ENCODE data around the gene OSTN. TPM values are rescaled to one million over a fixed set of nuclear protein-coding genes. Genes with fewer than 3 reads are reported as not detected.

OSTN gene
- polyA plus RNA-seq, 1 of the 3 experiments (the other 2 are of a cell fraction) = 0.02 TPM

GRCh38 chr3:191283400-191283799, 84.4 kb downstream of the OSTN start (continued):
- no peak for TF ChIP-seq ZBTB33 (IDR thresholded peaks at IDR 0.05; ENCODE audit: borderline replicate concordance, low read depth)
- TF ChIP-seq CHD2 (IDR thresholded peaks at IDR 0.05; ENCODE audit: low read length, partially characterized antibody) = no peak
- TF ChIP-seq GABPA (IDR thresholded peaks at IDR 0.05; ENCODE audit: low read depth) = no peak

GRCh38 chr3:191290311-191291025, 91.4 kb downstream of the OSTN start:
- 54% methylated on average over 4 of the region's 4 CpGs for WGBS (ENCODE audit: low lambda C conversion rate)
- Histone ChIP-seq H3K36me3 (replicated peaks in 1 of 2; ENCODE audit: control insufficient read depth in 1 of 2, insufficient read depth in 2 of 2, low read length in 1 of 2) (no peaks in the 10 kb centered on the region), H3K9me2 (0 out of 2 replicates have a peak, but pooled peaks cover 3% of the 10 kb centered on the region), H3K4me1 (ENCODE audit: control insufficient read depth in 1 of 2, insufficient read depth in 2 of 2, low read depth in 1 of 2, low read length in 1 of 2) (no peaks in the 10 kb centered on the region), H3K4me3 (ENCODE audit: low read depth in 2 of 2, low read length in 1 of 2) (no peak overlapping the region), H3K27ac (ENCODE audit: low read depth in 2 of 2, low read length in 1 of 2) (peak overlapping the region; percentile 48 to 55; a peak in 2 of 4 replicates), H3F3A (replicated peaks; ENCODE audit: insufficient read depth) (peaks cover 10% of the 10 kb centered on the region), H3K9ac (no peak overlapping the region), H3K4me2 (peak overlapping the region; percentile 31; the same call in 1 of the 2 replicates), H4K20me1 (ENCODE audit: insufficient read depth) (no peaks in the 10 kb centered on the region), H2AFZ (ENCODE audit: low read depth) (peak overlapping the region; percentile 78), H3K9me3 (no peaks in the 10 kb centered on the region), H3K27me3 (ENCODE audit: insufficient read depth) (no peaks in the 10 kb centered on the region), H3K79me2 (ENCODE audit: insufficient read depth) (no peaks in the 10 kb centered on the region)
- DNase-seq = no peak
- ChIA-PET CTCF (no interaction called here), POLR2A (no interaction called here)
- TF ChIP-seq GATA2 (CRISPR knock-in tag; IDR thresholded peaks at IDR 0.05) (no peak), NRF1 (IDR thresholded peaks at IDR 0.05; ENCODE audit: low read depth, low read length) (no peak), RXRA (IDR thresholded peaks at IDR 0.05; ENCODE audit: borderline replicate concordance, low read depth) (no peak), RAD21 (IDR thresholded peaks at IDR 0.05; ENCODE audit: low read length) (no peak), ZBTB33 (IDR thresholded peaks at IDR 0.05; ENCODE audit: borderline replicate concordance, low read depth) (no peak), USF1 (IDR thresholded peaks at IDR 0.05; ENCODE audit: borderline replicate concordance, low read depth) (no peak), FOXJ3 (CRISPR knock-in tag; IDR thresholded peaks at IDR 0.05) (no peak), RFX5 (IDR thresholded peaks at IDR 0.05; ENCODE audit: low read length) (no peak), MEF2A (IDR thresholded peaks at IDR 0.05; ENCODE audit: borderline replicate concordance, low read depth) (no peak), RCOR1 (IDR thresholded peaks at IDR 0.05; ENCODE audit: low read length) (no peak), CHD2 (IDR thresholded peaks at IDR 0.05; ENCODE audit: low read length, partially characterized antibody) (no peak), MAX (IDR thresholded peaks at IDR 0.05; ENCODE audit: low read depth) (no peak), TCF12 (IDR thresholded peaks at IDR 0.05) (no peak)
